MM.1S (cell line): ENCODE results near the gene DGKG.

Experiments used
- EZH2phosphoT487 ChIP-seq: fragments of 300-600 bp; sonication (generic); IDR thresholded peaks from 2 replicates; pipeline ENCODE4 v1.6.1; 2018; ENCODE audit warnings: antibody characterized with exemption, low read length
- TF ChIP-seq, protein P1 (sequence below): fragments of 300-600 bp; sonication (generic); IDR thresholded peaks from 2 replicates; pipeline ENCODE4 v1.5.1; 2016; ENCODE audit warnings: antibody characterized with exemption, low read length, mixed read lengths

DNA sequence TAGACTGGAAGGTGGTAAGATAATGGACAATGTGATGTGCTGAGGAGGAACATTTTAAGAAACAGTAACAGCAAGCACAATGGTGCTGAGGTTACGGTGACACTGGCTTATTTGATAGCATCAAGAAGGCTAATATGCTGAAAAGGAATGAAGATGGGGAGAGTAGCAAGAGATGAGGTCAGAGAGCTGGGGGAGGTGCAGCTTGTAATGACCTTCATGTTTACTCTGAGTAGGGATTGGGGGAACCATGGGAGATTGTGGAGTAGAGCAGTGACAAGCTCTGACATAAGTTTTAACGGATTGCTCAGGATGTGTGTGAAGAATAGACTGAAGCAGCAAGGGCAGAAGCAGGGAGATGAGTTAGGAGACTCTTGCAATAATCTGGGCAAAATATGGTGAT, 56.7 kb downstream of the DGKG start:
- TF ChIP-seq, protein P1, sequence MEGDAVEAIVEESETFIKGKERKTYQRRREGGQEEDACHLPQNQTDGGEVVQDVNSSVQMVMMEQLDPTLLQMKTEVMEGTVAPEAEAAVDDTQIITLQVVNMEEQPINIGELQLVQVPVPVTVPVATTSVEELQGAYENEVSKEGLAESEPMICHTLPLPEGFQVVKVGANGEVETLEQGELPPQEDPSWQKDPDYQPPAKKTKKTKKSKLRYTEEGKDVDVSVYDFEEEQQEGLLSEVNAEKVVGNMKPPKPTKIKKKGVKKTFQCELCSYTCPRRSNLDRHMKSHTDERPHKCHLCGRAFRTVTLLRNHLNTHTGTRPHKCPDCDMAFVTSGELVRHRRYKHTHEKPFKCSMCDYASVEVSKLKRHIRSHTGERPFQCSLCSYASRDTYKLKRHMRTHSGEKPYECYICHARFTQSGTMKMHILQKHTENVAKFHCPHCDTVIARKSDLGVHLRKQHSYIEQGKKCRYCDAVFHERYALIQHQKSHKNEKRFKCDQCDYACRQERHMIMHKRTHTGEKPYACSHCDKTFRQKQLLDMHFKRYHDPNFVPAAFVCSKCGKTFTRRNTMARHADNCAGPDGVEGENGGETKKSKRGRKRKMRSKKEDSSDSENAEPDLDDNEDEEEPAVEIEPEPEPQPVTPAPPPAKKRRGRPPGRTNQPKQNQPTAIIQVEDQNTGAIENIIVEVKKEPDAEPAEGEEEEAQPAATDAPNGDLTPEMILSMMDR: no peak
- TF ChIP-seq EZH2phosphoT487: no peak
